H9 (cell line): ENCODE data around the gene APOB. TPM values are rescaled to one million over a fixed set of nuclear protein-coding genes. Genes with fewer than 3 reads are reported as not detected.

ENCODE experiments used
- DNase-seq: peaks from one replicate; pipeline ENCODE4 v3.0.0-alpha.2; 2017
- H2AFZ ChIP-seq: one replicate; pipeline ENCODE4 v1.6.1; 2013; ENCODE audit warnings: mild to moderate bottlenecking, low read length, control low read depth, moderate library complexity
- H2AK5ac ChIP-seq: 2 replicates; pipeline ENCODE4 v1.6.1; 2013; ENCODE audit warnings: low read length, control low read depth, mixed read lengths; ENCODE audit not compliant: insufficient read length
- H2BK120ac ChIP-seq: one replicate; pipeline ENCODE4 v1.6.1; 2013; ENCODE audit warnings: low read depth, mild to moderate bottlenecking, low read length, control low read depth, inconsistent platforms; ENCODE audit not compliant: poor library complexity, severe bottlenecking
- H2BK12ac ChIP-seq: 2 replicates; pipeline ENCODE4 v1.6.1; 2013; ENCODE audit warnings: low read length, control low read depth, mixed read lengths, low read depth; ENCODE audit not compliant: insufficient read length
- H2BK15ac ChIP-seq: 2 replicates; pipeline ENCODE4 v1.6.1; 2013; ENCODE audit warnings: low read depth, low read length, control low read depth
- H2BK20ac ChIP-seq: one replicate; pipeline ENCODE4 v1.6.1; 2013; ENCODE audit warnings: low read depth, mild to moderate bottlenecking, low read length, control low read depth, inconsistent platforms; ENCODE audit not compliant: poor library complexity, severe bottlenecking
- H2BK5ac ChIP-seq: 2 replicates; pipeline ENCODE4 v1.6.1; 2013; ENCODE audit warnings: low read length, control low read depth, mixed read lengths; ENCODE audit not compliant: insufficient read length
- H3K14ac ChIP-seq: 2 replicates; pipeline ENCODE4 v1.6.1; 2013; ENCODE audit warnings: low read length, control low read depth; ENCODE audit not compliant: insufficient read depth
- H3K18ac ChIP-seq: 2 replicates; pipeline ENCODE4 v1.6.1; 2013; ENCODE audit warnings: low read depth, mild to moderate bottlenecking, mixed read lengths, low read length, control low read depth; ENCODE audit not compliant: insufficient read length
- H3K23ac ChIP-seq: 2 replicates; pipeline ENCODE4 v1.6.1; 2013; ENCODE audit warnings: low read length, control low read depth, mixed read lengths, low read depth; ENCODE audit not compliant: insufficient read length
- H3K23me2 ChIP-seq: 2 replicates; pipeline ENCODE4 v1.6.1; 2013; ENCODE audit warnings: low read depth, mild to moderate bottlenecking, mixed read lengths, low read length, control low read depth; ENCODE audit not compliant: insufficient read length, poor library complexity, severe bottlenecking
- H3K27ac ChIP-seq: 2 replicates; pipeline ENCODE4 v1.5.1; 2013; ENCODE audit warnings: low read length, control low read depth, mixed read lengths, low read depth; ENCODE audit not compliant: insufficient read length
- H3K27me3 ChIP-seq: 2 replicates; pipeline ENCODE4 v1.6.1; 2013; ENCODE audit warnings: low read length, control low read depth, inconsistent platforms; ENCODE audit not compliant: insufficient read depth
- H3K4ac ChIP-seq: 2 replicates; pipeline ENCODE4 v1.6.1; 2013; ENCODE audit warnings: low read depth, mild to moderate bottlenecking, control low read depth, inconsistent platforms, low read length, moderate library complexity
- H3K4me1 ChIP-seq: 2 replicates; pipeline ENCODE4 v1.6.1; 2013; ENCODE audit warnings: low read length, control low read depth, inconsistent platforms; ENCODE audit not compliant: insufficient read depth
- H3K4me2 ChIP-seq: 2 replicates; pipeline ENCODE4 v1.6.1; 2013; ENCODE audit warnings: low read length, control low read depth, mixed read lengths; ENCODE audit not compliant: insufficient read length, insufficient read depth
- H3K56ac ChIP-seq: 2 replicates; pipeline ENCODE4 v1.6.1; 2013; ENCODE audit warnings: low read depth, mild to moderate bottlenecking, mixed read lengths, low read length, control low read depth; ENCODE audit not compliant: insufficient read length
- H3K79me1 ChIP-seq: 2 replicates; pipeline ENCODE4 v1.6.1; 2013; ENCODE audit warnings: low read depth, mild to moderate bottlenecking, moderate library complexity, low read length, control low read depth, inconsistent platforms; ENCODE audit not compliant: insufficient read depth, poor library complexity, severe bottlenecking
- H3K79me2 ChIP-seq: 2 replicates; pipeline ENCODE4 v1.6.1; 2013; ENCODE audit warnings: low read length, control low read depth, inconsistent platforms; ENCODE audit not compliant: insufficient read depth
- H3K9ac ChIP-seq: 2 replicates; pipeline ENCODE4 v1.6.1; 2013; ENCODE audit warnings: low read length, control low read depth, mixed read lengths; ENCODE audit not compliant: insufficient read length; ENCODE audit errors: extremely low read depth
- H3K9me3 ChIP-seq: one replicate; pipeline ENCODE4 v1.6.1; 2013; ENCODE audit warnings: low read depth, low read length, inconsistent platforms; ENCODE audit not compliant: control insufficient read depth
- H3T11ph ChIP-seq: one replicate; pipeline ENCODE4 v1.6.1; 2013; ENCODE audit warnings: mild to moderate bottlenecking, low read length, control low read depth, inconsistent platforms
- H4K20me1 ChIP-seq: one replicate; pipeline ENCODE4 v1.6.1; 2013; ENCODE audit not compliant: control insufficient read depth, insufficient read length, insufficient read depth
- H4K5ac ChIP-seq: 2 replicates; pipeline ENCODE4 v1.6.1; 2013; ENCODE audit warnings: low read depth, mild to moderate bottlenecking, mixed read lengths, low read length, control low read depth; ENCODE audit not compliant: insufficient read length
- H4K8ac ChIP-seq: replicated peaks from 2 replicates; pipeline ENCODE4 v1.6.1; 2013; ENCODE audit warnings: low read length, control low read depth, mixed read lengths, low read depth; ENCODE audit not compliant: insufficient read length
- H4K91ac ChIP-seq: 2 replicates; pipeline ENCODE4 v1.6.1; 2013; ENCODE audit warnings: low read depth, mild to moderate bottlenecking, moderate library complexity, mixed read lengths, low read length, control low read depth; ENCODE audit not compliant: insufficient read length
- H3K27ac Mint-ChIP-seq, 3 experiments: 2 replicates in 2 of 3; 3 replicates in 1 of 3; pipeline ENCODE4 v1.8.0; 2020 to 2021; ENCODE audit warnings: mixed read lengths in 3 of 3, mild to moderate bottlenecking in 1 of 3, moderate library complexity in 1 of 3
- H3K27me3 Mint-ChIP-seq: 2 replicates; pipeline ENCODE4 v1.8.0; 2021; ENCODE audit warnings: low read depth, mild to moderate bottlenecking, moderate library complexity, mixed read lengths
- H3K36me3 Mint-ChIP-seq, 3 experiments: 2 replicates in 2 of 3; 3 replicates in 1 of 3; pipeline ENCODE4 v1.8.0; 2020 to 2021; ENCODE audit warnings: low read depth in 3 of 3, mixed read lengths in 3 of 3; ENCODE audit not compliant: insufficient read depth in 1 of 3
- H3K4me1 Mint-ChIP-seq, 2 experiments: 2 replicates each; pipeline ENCODE4 v1.8.0; 2020; ENCODE audit warnings: mixed read lengths in 2 of 2
- H3K4me3 Mint-ChIP-seq, 2 experiments: 2 replicates in 1 of 2; 3 replicates in 1 of 2; pipeline ENCODE4 v1.8.0; 2020 to 2021; ENCODE audit warnings: mild to moderate bottlenecking in 2 of 2, mixed read lengths in 2 of 2, moderate library complexity in 1 of 2
- H3K9me3 Mint-ChIP-seq, 2 experiments: 2 replicates in 1 of 2; 3 replicates in 1 of 2; pipeline ENCODE4 v1.8.0; 2020; ENCODE audit warnings: mild to moderate bottlenecking in 2 of 2, mixed read lengths in 2 of 2, moderate library complexity in 1 of 2
- CTCF ChIP-seq: fragments of 200-600 bp; sonication (generic); conservative IDR thresholded peaks from 3 replicates; pipeline ENCODE4 v1.8.0; 2021; ENCODE audit warnings: antibody characterized with exemption, mild to moderate bottlenecking
- WGBS: extraction: QIAGEN DNeasy Blood & Tissue Kit; methylation state at CpG from one replicate; pipeline ENCODE4 v1.1.7; 2013; ENCODE audit warnings: missing lambda C conversion rate, low lambda C conversion rate, mixed read lengths; ENCODE audit not compliant: insufficient read length; ENCODE audit errors: extremely low coverage; 5-methylcytosine and 5-hydroxymethylcytosine counted together
- total RNA-seq: library from RNA; stranded (reverse); gene quantifications from 2 replicates; pipeline ENCODE4 v1.2.1, GENCODE V29; 2021

APOB gene
- total RNA-seq, 1 experiment from 2014 or later, result 0.26 TPM

- no peak overlapping the region for H3T11ph ChIP-seq
- H2AK5ac ChIP-seq, result no peak overlapping the region
- H3K23me2 ChIP-seq, result no peaks in the 10 kb centered on the region
- no peak overlapping the region for H3K18ac ChIP-seq
- Mint-ChIP-seq H3K9me3 (no peaks in the 10 kb centered on the region), H3K27me3 (peaks cover 7% of the 10 kb centered on the region), H3K4me3 (no peak overlapping the region), H3K4me1 (no peaks in the 10 kb centered on the region), H3K27ac (no peak overlapping the region; a peak in 1 of 7 replicates), H3K36me3 (no peaks in the 10 kb centered on the region)
- no peak overlapping the region for H3K14ac ChIP-seq
- H3K9me3 ChIP-seq, result no peaks in the 10 kb centered on the region
- H3K23ac ChIP-seq, result no peak overlapping the region
- no peak overlapping the region for H4K8ac ChIP-seq
- H2BK5ac ChIP-seq, result no peak overlapping the region
- no peak for DNase-seq
- H3K4me1 ChIP-seq, result no peaks in the 10 kb centered on the region
- no peak overlapping the region for H4K91ac ChIP-seq
- H3K79me1 ChIP-seq, result no peaks in the 10 kb centered on the region
- no peak overlapping the region for H3K9ac ChIP-seq
- H2BK120ac ChIP-seq, result no peak overlapping the region
- H3K79me2 ChIP-seq, result no peaks in the 10 kb centered on the region
- no peaks in the 10 kb centered on the region for H4K20me1 ChIP-seq
- no peak overlapping the region for H3K56ac ChIP-seq
- H2AFZ ChIP-seq, result no peak overlapping the region
- WGBS, result no CpG with 5 or more reads among the region's 10 CpGs
- no peak overlapping the region for H2BK12ac ChIP-seq
- H3K4ac ChIP-seq, result no peak overlapping the region
- no peak overlapping the region for H2BK15ac ChIP-seq
- H3K27me3 ChIP-seq, result no peaks in the 10 kb centered on the region
- no peak overlapping the region for H3K4me2 ChIP-seq
- TF ChIP-seq CTCF, result no peak
- no peak overlapping the region for H4K5ac ChIP-seq
- no peak overlapping the region for H2BK20ac ChIP-seq
- no peak overlapping the region for H3K27ac ChIP-seq
Observed at GRCh38 chr2:20966061-20966595, 77.7 kb downstream of the APOB start.
